ENCODE measurements around the gene ZNF260. TPM values are rescaled to one million over a fixed set of nuclear protein-coding genes. Genes with fewer than 3 reads are reported as not detected.

Gene ZNF260
- total and polyA plus RNA-seq, 2 of the 13 experiments (the other 11 are each of a cell fraction or from before 2014, with no cell fraction given): 2.8 to 10.5 TPM

GRCh38 chr19:36489118-36489919, 38.8 kb downstream of the ZNF260 start, which contains the start of gene ZNF566 (continued):
- TF ChIP-seq ZNF234 (CRISPR knock-in tag; conservative IDR thresholded peaks at IDR 0.05): no peak
- no peak for TF ChIP-seq ZNF740 (CRISPR knock-in tag; IDR thresholded peaks at IDR 0.05)
- peak; percentile 77 for TF ChIP-seq ZNF580 (CRISPR knock-in tag; IDR thresholded peaks at IDR 0.05; ENCODE audit: borderline replicate concordance, low read depth)
- TF ChIP-seq ZNF354B (CRISPR knock-in tag; IDR thresholded peaks at IDR 0.05): no peak
- no peak; the same call in 1 of the 2 replicates for TF ChIP-seq RORA (CRISPR knock-in tag; IDR thresholded peaks at IDR 0.05)
- peak; percentile 73 for TF ChIP-seq ZNF317 (CRISPR knock-in tag; IDR thresholded peaks at IDR 0.05)
- TF ChIP-seq KLF12 (CRISPR knock-in tag; IDR thresholded peaks at IDR 0.05; ENCODE audit: borderline replicate concordance): no peak
- TF ChIP-seq RERE (CRISPR knock-in tag; IDR thresholded peaks at IDR 0.05; ENCODE audit: low read depth): 0 out of 2 replicates have a peak, but pooled peaks have one; percentile 13
- TF ChIP-seq ZSCAN9 (CRISPR knock-in tag; IDR thresholded peaks at IDR 0.05; ENCODE audit: borderline replicate concordance): no peak
- TF ChIP-seq MIXL1 (CRISPR knock-in tag; IDR thresholded peaks at IDR 0.05): peak; percentile 11; the same call in 1 of the 2 replicates
- TF ChIP-seq HHEX (CRISPR knock-in tag; IDR thresholded peaks at IDR 0.05): no peak
- TF ChIP-seq DZIP1 (CRISPR knock-in tag; IDR thresholded peaks at IDR 0.05): 0 out of 2 replicates have a peak, but pooled peaks have one; percentile 64
- peak; percentile 89 for TF ChIP-seq YY1 (IDR thresholded peaks at IDR 0.05; ENCODE audit: insufficient read depth, insufficient replicate concordance, low read depth, low read length)
- no peak for TF ChIP-seq MAFF (IDR thresholded peaks at IDR 0.05; ENCODE audit: low read depth, low read length)
- TF ChIP-seq ZBTB21 (CRISPR knock-in tag; IDR thresholded peaks at IDR 0.05): no peak
- no peak for TF ChIP-seq AKAP8 (CRISPR knock-in tag; IDR thresholded peaks at IDR 0.05)
- 0 out of 2 replicates have a peak, but pooled peaks have one; percentile 18 for TF ChIP-seq ZNF777 (CRISPR knock-in tag; IDR thresholded peaks at IDR 0.05)
- no peak for TF ChIP-seq BHLHE40 (IDR thresholded peaks at IDR 0.05; ENCODE audit: low read length)
- 0 out of 2 replicates have a peak, but pooled peaks have one; percentile 25 for TF ChIP-seq AHR (CRISPR knock-in tag; IDR thresholded peaks at IDR 0.05)
- TF ChIP-seq ZNF616 (CRISPR knock-in tag; IDR thresholded peaks at IDR 0.05; ENCODE audit: low read depth): 0 out of 2 replicates have a peak, but pooled peaks have one; percentile 54
- TF ChIP-seq STAT5B (CRISPR knock-in tag; IDR thresholded peaks at IDR 0.05): no peak
- no peak for TF ChIP-seq ATAD3A (CRISPR knock-in tag; IDR thresholded peaks at IDR 0.05)

Measured in HepG2 (cell line).